DMS53 treated with DMSO at 0.1 percent for 48 hours (cell line): ENCODE measurements around the gene GLT1D1.

Experiments
- DNase-seq: peaks from one replicate; lab custom pipeline; 2025; ENCODE audit not compliant: unreplicated experiment; lab: John Stamatoyannopoulos, UW

GLT1D1 gene

DNA sequence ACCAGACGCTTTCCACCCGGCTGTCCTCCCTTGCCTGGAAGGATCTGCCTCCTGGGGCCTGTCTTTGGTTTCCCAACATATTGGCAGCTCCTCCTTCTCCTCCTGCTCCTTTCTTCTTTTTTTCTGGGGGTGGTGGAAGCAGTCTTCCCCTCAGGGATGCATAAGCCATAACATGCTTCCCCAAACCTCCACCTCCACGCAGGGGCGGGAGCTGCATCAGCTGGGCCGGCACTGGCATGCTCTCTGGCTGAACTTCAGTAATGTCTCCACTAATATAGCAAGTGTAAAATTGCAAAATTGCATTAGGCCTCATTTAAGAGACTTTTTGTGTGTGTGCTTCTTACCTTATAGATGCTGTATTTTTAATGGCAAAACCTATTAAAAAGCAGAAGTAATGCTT, 58.6 kb downstream of the GLT1D1 start:
- DNase-seq = no peak

DNA sequence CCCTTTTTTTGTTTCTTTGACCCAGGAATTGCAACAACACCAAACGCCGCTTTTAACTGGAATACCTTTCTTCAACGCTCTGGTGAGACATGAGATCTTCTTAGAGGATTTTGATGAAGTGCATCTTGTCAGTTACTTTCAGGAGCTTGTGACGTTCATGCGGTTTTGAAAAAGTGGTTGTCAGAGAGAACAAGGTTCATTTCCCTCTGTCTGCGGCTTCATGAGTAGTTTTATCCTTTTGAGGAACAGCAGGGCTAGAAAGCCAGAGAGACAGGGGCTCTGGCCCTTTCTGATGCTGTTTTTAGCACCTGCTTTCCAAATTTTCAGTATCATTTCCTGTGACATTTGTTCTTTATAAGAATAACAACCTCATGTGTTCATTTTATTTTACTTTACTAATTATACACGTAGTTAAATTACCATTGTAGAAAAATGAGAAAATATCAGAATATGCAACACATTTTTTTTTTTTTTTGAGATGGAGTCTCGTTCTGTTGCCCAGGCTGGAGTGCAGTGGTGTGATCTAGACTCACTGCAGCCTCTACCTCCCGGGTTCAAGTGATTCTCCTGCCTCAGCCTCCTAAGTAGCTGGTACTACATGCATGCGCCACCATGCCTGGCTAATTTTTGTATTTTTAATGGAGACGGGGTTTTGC, 61.8 kb downstream of the GLT1D1 start:
- no peak for DNase-seq

GRCh38 chr12:128916425-128916824, 63.1 kb downstream of the GLT1D1 start:
- DNase-seq = no peak

DNA sequence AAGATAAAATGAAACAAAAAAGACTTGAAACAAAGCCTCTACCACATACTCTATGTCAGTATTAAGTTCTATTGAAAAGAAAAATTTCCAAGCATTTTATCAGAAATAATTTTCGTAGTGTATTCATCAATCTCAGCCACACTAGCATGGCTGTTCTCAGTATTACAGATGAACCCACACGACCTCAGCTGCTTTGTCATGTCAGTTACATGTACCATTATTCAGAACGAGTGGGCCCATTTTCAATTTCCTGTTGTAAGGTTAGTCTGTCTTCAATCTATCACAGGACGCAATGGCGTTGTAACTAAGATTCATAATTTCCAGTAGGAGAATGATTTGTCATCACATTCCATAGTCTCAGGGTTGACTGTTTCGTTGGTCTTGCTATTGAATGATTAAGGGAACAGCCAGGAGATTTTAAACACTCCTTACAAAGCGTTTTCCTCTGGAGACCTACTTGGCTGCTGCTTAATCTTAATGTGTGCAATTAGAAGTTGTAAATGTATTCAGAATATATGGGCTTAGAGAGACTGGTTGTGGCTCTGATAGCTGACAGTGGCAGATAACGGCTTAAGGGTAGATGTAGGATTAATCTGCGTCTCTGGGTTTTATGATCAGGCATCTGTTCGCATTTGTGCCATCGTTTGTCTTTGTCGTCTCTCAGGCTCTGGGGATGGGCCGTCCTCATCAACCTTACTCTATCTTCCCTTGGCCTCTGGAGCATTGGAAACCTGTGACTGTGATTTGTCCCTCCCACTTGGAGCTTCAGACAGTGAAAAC, 65.4 kb downstream of the GLT1D1 start:
- DNase-seq = no peak

- DNase-seq = no peak
Measured at GRCh38 chr12:128920468-128920867, 67.2 kb downstream of the GLT1D1 start.

DNA sequence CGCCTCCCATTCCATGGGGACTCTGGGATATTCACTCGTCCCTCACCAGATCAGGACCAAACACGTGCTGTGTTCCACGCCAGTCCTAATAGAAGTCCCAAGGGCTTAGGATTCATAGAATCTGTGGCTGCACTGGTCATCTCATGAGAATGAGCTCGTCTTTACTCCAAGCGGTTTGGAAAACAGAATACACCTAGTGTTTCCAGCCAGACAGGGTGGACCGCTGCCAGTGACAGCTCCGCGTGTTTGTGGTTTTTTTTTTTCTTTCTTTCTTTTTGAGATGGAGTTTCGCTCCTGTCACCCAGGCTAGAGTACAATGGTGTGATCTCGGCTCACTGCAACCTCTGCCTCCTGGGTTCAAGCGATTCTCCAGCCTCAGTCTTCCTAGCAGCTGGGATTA, 75.1 kb downstream of the GLT1D1 start:
- no peak for DNase-seq

- DNase-seq = no peak
Measured at GRCh38 chr12:128929057-128929456, 75.8 kb downstream of the GLT1D1 start.

- no peak for DNase-seq
Measured at GRCh38 chr12:128930606-128931005, 77.3 kb downstream of the GLT1D1 start.

- no peak for DNase-seq
Measured at GRCh38 chr12:128932521-128932920, 79.2 kb downstream of the GLT1D1 start.

DNA sequence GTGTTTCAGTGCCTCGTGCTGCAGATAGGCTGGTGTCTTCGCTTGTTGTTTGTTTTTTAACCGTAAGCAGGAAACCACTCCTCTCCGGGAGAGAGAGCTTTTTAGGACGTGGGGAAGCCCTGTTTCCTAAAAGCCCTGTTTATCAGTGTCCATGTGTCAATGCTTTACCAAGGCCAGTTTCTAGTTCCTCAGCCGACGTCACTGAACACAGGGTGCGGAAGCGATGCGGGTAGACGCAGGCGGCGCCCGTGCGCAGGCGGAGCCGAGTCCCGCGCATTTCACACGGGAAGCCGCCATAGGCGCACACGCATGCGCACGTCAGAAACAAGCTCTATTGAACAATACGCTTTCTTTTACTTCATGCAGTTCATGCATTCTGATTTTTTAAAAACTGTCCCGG, 79.8 kb downstream of the GLT1D1 start:
- DNase-seq = no peak

DNA sequence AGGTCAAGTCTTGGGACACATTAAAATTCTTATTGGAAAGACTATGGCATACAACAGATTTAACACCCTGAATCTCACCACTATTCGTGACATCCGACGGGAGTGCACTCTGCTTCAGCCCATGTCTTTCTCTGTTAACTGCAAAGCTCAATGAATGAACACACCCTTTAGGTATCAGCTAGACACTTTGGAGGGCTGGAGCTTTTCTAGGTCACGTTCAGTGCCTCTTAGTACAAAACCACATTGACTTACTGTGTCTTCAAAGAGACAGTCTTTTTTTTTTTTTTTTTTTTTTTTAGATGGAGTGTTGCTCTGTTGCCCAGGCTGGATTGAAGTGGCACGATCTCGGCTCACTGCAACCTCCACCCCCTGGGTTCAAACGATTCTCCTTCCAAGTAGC, 80.6 kb downstream of the GLT1D1 start:
- no peak for DNase-seq

- DNase-seq = no peak
Measured at GRCh38 chr12:128938886-128939285, 85.6 kb downstream of the GLT1D1 start.

GRCh38 chr12:128940090-128940888, 87.0 kb downstream of the GLT1D1 start:
- no peak for DNase-seq

- DNase-seq = no peak
Measured at GRCh38 chr12:128940974-128941373, 87.7 kb downstream of the GLT1D1 start.

DNA sequence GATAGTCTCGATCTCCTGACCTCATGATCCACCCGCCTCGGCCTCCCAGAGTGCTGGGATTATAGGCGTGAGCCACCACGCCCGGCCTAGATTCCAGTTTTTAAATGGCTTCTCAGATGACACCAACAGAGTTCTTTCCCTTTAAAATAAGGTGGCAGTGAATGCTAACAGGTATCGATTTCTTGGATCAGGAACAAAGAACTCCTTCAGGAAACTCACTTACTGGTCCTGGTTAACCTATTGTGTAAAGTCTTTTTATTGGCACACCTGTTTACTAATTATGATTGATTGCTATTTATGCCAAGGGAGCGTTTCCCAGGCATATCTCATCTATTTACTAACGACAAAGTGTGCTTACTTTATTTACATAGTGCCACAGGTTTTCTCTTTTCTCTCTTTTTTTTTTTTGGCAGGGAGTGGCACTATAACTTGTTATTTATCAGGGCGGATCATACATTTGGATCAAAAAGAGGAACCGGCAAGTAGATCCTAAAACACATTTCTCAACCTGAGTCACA, 89.7 kb downstream of the GLT1D1 start:
- DNase-seq = no peak

GRCh38 chr12:128944956-128945355, 91.7 kb downstream of the GLT1D1 start:
- no peak for DNase-seq

DNA sequence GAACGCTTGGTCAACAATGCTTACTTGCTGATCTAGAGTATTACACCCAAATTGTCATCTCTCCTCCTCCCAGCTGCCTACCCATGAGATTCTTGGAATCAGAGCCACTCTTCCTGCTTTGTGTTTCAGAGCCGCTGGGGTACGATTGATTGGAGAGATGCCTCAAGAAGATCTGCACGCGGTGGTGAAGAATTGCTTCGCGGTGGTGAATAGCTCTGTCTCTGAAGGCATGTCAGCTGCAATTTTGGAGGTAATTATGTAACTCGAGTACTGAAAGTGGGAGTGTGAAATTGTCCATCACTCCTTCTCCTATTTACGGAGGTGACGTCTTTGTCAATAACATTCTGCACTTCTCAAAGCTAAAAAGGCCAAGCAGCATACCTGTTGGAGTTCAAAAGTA, 93.9 kb downstream of the GLT1D1 start:
- DNase-seq = no peak

- DNase-seq = no peak
Measured at GRCh38 chr12:128949086-128949485, 95.8 kb downstream of the GLT1D1 start.

DNA sequence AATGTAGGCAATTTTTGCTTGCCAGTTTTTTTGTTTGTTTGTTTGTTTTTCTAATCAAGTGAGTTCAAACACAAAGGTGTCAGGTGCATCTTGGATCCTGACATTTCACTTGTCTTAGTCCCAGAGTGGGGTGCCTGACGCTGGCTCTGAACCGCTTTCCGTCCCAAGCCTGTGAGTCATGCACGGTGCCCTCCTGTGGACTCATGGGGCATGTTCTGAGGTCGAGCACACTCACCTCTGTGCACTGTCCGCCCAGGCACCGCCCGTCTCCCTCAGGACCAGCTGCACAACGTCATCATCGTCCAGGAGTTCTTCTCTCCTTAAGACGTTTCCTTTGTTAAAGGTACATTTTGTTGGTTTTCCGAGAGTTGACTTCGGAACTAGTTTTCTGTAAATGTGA, 98.2 kb downstream of the GLT1D1 start:
- DNase-seq = no peak

DNA sequence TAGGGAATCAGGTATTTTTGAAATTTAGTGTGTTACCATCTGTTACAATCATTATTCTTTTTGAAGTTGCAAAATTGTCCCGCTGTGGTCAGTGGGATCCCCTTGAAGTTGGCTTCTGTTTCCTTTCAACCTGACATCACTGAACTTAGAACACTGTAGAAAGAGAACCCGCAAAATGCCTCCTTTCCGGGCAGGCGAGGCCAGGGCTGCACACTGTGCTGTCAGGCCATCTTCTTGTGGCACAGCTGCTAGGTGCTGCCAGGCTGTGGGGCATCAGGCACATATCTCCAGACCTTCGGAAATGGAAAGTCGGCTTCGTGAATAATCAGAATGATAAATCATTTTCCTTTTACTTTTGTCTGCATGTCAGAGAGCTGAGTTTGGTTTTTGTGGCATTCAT, 103.5 kb downstream of the GLT1D1 start:
- no peak for DNase-seq

DNA sequence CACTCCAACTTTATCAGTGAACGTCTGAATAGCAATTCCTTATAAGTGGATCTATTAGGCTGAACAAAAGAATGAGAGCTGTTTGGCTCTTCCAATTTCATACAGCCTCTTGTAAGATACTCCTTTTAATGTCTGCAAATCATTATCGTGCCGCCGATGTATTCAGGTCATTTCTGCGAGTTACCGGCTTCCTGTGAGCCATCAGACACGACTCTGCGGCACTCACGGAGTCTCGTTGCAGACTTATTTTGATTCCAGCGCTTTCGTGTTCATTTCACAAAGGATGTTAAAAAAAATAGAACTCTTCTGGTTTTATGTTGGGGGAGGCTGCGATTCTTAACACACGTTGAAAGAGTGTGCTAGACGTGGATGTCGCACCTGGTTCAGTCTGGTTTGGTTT, 106.6 kb downstream of the GLT1D1 start:
- DNase-seq = no peak
